Rectal smooth muscle tissue (tissue), 1 donor: ENCODE results near the gene ZNF777.
"Not testable (repeated sequence)": the region's sequence is repeated elsewhere in the genome, so short reads cannot be mapped to it uniquely, and the experiment has no call there.

Experiments used
- H3K27ac ChIP-seq: one replicate; pipeline ENCODE4 v1.7.0; 2013; ENCODE audit warnings: low read depth, low read length, inconsistent platforms
- H3K27me3 ChIP-seq: one replicate; pipeline ENCODE4 v1.7.0; 2013; ENCODE audit warnings: low read length; ENCODE audit not compliant: control insufficient read depth, insufficient read depth
- H3K36me3 ChIP-seq: one replicate; pipeline ENCODE4 v1.7.0; 2013; ENCODE audit warnings: low read length; ENCODE audit not compliant: control insufficient read depth, insufficient read depth
- H3K4me1 ChIP-seq: one replicate; pipeline ENCODE4 v1.7.0; 2013; ENCODE audit warnings: low read length; ENCODE audit not compliant: control insufficient read depth, insufficient read depth
- H3K4me3 ChIP-seq: one replicate; pipeline ENCODE4 v1.7.0; 2013; ENCODE audit warnings: low read length
- H3K9ac ChIP-seq: one replicate; pipeline ENCODE4 v1.7.0; 2013; ENCODE audit warnings: low read length

ZNF777 gene

GRCh38 chr7:149414745-149415390 is 46.0 kb downstream of the ZNF777 start:
- no peaks in the 10 kb centered on the region for H3K36me3 ChIP-seq
- H3K4me3 ChIP-seq, result peak overlapping the region; percentile 30
- no peaks in the 10 kb centered on the region for H3K27me3 ChIP-seq
- H3K4me1 ChIP-seq, result no peaks in the 10 kb centered on the region
- H3K27ac ChIP-seq, result no peak overlapping the region
- no peak overlapping the region for H3K9ac ChIP-seq

- no peaks in the 10 kb centered on the region for H3K36me3 ChIP-seq
- no peak overlapping the region for H3K9ac ChIP-seq
- H3K27me3 ChIP-seq, result no peaks in the 10 kb centered on the region
- no peaks in the 10 kb centered on the region for H3K4me1 ChIP-seq
- H3K4me3 ChIP-seq, result no peak overlapping the region
- no peak overlapping the region for H3K27ac ChIP-seq
These were observed 46.7 kb downstream of the ZNF777 start for GRCh38 chr7:149414171-149414570.

DNA sequence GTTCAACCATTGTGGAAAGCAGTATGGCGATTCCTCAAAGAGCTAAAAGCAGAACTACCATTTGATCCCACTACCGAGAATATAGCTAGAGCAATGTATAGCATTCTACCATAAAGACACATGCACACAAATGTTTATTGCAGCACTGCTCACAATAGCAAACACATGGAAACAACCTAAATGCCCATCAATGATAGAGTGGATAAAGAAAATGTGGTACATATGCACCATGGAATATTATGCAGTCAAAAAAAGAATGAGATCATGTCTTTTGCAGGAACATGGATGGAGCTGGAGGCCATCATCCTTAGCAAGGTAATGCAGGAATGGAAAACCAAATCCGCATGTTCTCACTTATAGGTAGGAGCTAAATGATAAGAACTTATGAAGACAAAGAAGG is 47.8 kb downstream of the ZNF777 start:
- H3K27ac ChIP-seq, H3K27me3 ChIP-seq, H3K36me3 ChIP-seq, H3K4me1 ChIP-seq, H3K9ac ChIP-seq, H3K4me3 ChIP-seq: not testable (repeated sequence)

GRCh38 chr7:149409895-149410294 is 51.0 kb downstream of the ZNF777 start:
- Histone ChIP-seq H3K36me3 (no peaks in the 10 kb centered on the region), H3K27me3 (no peaks in the 10 kb centered on the region), H3K27ac (no peak overlapping the region), H3K4me1 (no peaks in the 10 kb centered on the region), H3K9ac (no peak overlapping the region), H3K4me3 (no peak overlapping the region)

DNA sequence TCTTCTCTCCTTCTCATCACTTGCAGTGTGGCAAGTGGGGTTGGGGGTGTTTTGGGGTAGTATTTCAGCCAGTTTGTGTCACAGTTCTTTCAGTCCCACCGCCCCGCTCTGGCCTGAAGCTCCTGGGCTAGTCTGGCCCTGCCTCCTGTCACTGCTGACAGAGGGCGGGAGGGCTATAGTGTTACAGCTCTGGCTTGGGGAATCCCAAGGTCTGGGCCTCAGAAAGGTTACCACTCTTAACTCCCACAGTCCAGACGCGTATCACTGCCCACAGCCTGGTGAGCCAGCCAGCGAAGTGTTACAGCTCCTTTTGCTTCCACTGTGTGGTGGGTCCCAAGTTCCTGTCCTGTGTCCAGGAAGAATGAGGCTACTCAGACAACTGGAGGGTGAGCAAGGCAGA is 56.0 kb downstream of the ZNF777 start:
- no peaks in the 10 kb centered on the region for H3K4me1 ChIP-seq
- H3K9ac ChIP-seq, result no peak overlapping the region
- no peaks in the 10 kb centered on the region for H3K36me3 ChIP-seq
- no peaks in the 10 kb centered on the region for H3K27me3 ChIP-seq
- H3K27ac ChIP-seq, result no peak overlapping the region
- no peak overlapping the region for H3K4me3 ChIP-seq

- no peaks in the 10 kb centered on the region for H3K4me1 ChIP-seq
- H3K4me3 ChIP-seq, result no peak overlapping the region
- H3K9ac ChIP-seq, result no peak overlapping the region
- no peak overlapping the region for H3K27ac ChIP-seq
- no peaks in the 10 kb centered on the region for H3K27me3 ChIP-seq
- no peaks in the 10 kb centered on the region for H3K36me3 ChIP-seq
These were observed 56.5 kb downstream of the ZNF777 start for GRCh38 chr7:149404396-149404795.

GRCh38 chr7:149398195-149398820 is 62.6 kb downstream of the ZNF777 start:
- H3K36me3 ChIP-seq, result no peaks in the 10 kb centered on the region
- H3K27ac ChIP-seq, result no peak overlapping the region
- no peaks in the 10 kb centered on the region for H3K4me1 ChIP-seq
- no peaks in the 10 kb centered on the region for H3K27me3 ChIP-seq
- H3K9ac ChIP-seq, result no peak overlapping the region
- H3K4me3 ChIP-seq, result no peak overlapping the region

DNA sequence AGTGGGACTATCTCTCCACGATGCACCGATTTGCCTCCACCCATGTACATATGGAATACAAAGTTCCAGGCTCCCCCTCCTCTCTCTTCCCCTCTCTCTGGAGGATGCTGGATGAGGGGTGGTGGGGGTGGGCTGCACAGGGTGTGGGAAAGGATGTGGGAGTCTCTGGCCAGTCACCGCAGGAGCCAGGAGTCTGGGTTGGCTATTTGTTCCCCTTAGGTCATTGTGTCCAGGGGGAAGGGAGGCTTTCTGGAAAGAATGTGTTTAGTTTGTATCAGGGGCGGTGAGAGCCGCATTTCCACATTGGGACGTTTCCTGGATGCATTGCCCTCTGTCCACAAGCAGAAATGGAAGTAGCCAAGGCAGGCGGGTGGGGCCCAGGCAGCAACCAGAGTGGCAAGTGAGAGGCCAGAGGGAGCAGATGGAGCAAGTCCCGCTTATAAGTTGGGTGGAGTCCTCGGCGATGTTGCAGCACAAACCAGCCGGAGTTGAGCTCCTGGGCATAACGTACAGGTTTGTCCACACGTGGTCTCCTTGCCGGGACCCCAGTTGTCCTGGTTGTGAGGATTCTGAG is 63.3 kb downstream of the ZNF777 start:
- Histone ChIP-seq H3K4me3 (no peak overlapping the region), H3K9ac (no peak overlapping the region), H3K36me3 (no peaks in the 10 kb centered on the region), H3K27ac (no peak overlapping the region), H3K4me1 (no peaks in the 10 kb centered on the region), H3K27me3 (no peaks in the 10 kb centered on the region)

DNA sequence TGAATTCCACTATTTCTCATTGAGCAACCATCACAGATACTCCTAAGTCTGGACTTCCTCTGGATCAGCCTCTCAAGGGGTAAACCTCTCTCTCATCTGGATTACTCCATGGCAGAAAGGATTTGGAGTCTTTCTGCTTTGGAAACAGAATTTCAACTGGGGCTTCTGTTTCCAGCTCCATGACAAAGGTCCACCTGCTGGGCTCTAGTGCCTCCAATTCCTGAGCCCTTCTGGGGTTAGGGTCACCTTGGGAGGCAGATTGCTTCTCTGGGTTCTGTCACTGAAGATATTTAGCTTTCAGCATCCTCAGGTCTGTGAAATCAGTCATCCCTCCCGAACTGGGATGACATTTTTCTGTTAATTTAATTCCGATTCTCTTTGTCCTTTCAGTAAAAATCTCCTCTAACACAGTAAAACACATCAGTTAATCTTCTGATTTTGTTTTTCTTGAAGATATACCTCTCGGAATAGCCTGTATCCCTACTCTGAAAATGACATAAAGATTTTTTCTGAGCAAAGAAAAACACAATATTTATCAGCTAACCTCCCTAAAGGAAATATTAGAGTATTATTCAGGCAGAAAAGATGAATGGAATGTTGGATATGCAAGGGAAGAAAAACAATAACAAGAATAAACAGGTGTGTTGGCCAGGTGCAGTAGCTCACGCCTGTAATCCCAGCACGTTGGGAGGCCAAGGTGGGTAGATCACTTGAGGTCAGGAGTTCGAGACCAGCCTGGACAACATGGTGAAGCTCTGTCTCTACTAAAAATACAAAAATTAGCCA is 72.1 kb downstream of the ZNF777 start:
- not testable (repeated sequence) for H3K36me3 ChIP-seq, H3K4me1 ChIP-seq, H3K27ac ChIP-seq, H3K4me3 ChIP-seq, H3K27me3 ChIP-seq, H3K9ac ChIP-seq

DNA sequence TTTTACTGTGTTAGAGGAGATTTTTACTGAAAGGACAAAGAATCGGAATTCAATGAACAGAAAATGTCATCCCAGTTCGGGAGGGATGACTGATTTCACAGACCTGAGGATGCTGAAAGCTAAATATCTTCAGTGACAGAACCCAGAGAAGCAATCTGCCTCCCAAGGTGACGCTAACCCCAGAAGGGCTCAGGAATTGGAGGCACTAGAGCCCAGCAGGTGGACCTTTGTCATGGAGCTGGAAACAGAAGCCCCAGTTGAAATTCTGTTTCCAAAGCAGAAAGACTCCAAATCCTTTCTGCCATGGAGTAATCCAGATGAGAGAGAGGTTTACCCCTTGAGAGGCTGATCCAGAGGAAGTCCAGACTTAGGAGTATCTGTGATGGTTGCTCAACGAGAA is 74.3 kb downstream of the ZNF777 start:
- H3K9ac ChIP-seq, H3K36me3 ChIP-seq, H3K27me3 ChIP-seq, H3K27ac ChIP-seq, H3K4me1 ChIP-seq, H3K4me3 ChIP-seq: not testable (repeated sequence)

GRCh38 chr7:149385195-149385950 is 75.5 kb downstream of the ZNF777 start:
- Histone ChIP-seq H3K27me3 (no peaks in the 10 kb centered on the region), H3K36me3 (no peaks in the 10 kb centered on the region), H3K4me3 (no peak overlapping the region), H3K27ac (no peak overlapping the region), H3K4me1 (no peaks in the 10 kb centered on the region), H3K9ac (no peak overlapping the region)
